PC-3 (cell line): ENCODE results near the gene SELPLG. TPM values are rescaled to one million over a fixed set of nuclear protein-coding genes. Genes with fewer than 3 reads are reported as not detected.

Experiments
- ATAC-seq: fragments of 200-7000 bp; cut with Tn5 transposase; 2 replicates; pipeline ENCODE4 v1.9.1; 2020; ENCODE audit warnings: mild to moderate bottlenecking, moderate library complexity
- BruUV-seq: library from RNA; stranded (reverse); fragments of 400-500 nt; replicated peaks from 2 replicates; lab custom pipeline; 2021; lab: Mats Ljungman, UMichigan
- CTCF ChIA-PET: fragments of 300-600 bp; sonication (Branson Sonifier 250); formaldehyde crosslinking; loops from one replicate; lab custom pipeline; 2022; ENCODE audit warnings: antibody characterized with exemption; lab: Charles Lee
- POLR2A ChIA-PET: fragments of 300-600 bp; sonication (Branson Sonifier 250); formaldehyde crosslinking; loops from one replicate; lab custom pipeline; 2022; ENCODE audit warnings: antibody characterized with exemption; ENCODE audit not compliant: unreplicated experiment; lab: Charles Lee
- DNase-seq: peaks from one replicate; pipeline ENCODE4 v3.0.0-alpha.2; 2015
- H2AFZ ChIP-seq: fragments of 300-600 bp; sonication (generic); 2 replicates; pipeline ENCODE4 v1.6.0; 2016; ENCODE audit warnings: antibody characterized with exemption, low read length
- H3F3A ChIP-seq: fragments of 300-600 bp; sonication (generic); one replicate; pipeline ENCODE4 v1.6.0; 2017; ENCODE audit warnings: antibody characterized with exemption, low read length, control low read depth, mild to moderate bottlenecking; ENCODE audit not compliant: unreplicated experiment
- H3K27ac ChIP-seq: fragments of 300-600 bp; sonication (generic); 2 replicates; pipeline ENCODE4 v1.5.1; 2016; ENCODE audit warnings: mild to moderate bottlenecking, low read length
- H3K27me3 ChIP-seq: fragments of 300-600 bp; sonication (generic); 2 replicates; pipeline ENCODE4 v1.6.1; 2016; ENCODE audit warnings: low read length, mixed read lengths
- H3K36me3 ChIP-seq: fragments of 300-600 bp; sonication (generic); 2 replicates; pipeline ENCODE4 v1.6.1; 2016; ENCODE audit warnings: low read depth, mixed run types, low read length, mixed read lengths
- H3K4me1 ChIP-seq: fragments of 300-600 bp; sonication (generic); 2 replicates; pipeline ENCODE4 v1.5.1; 2016; ENCODE audit warnings: low read length; ENCODE audit not compliant: insufficient read depth
- H3K4me2 ChIP-seq: fragments of 300-600 bp; sonication (generic); 2 replicates; pipeline ENCODE4 v1.6.0; 2016; ENCODE audit warnings: low read length
- H3K4me3 ChIP-seq: fragments of 300-600 bp; sonication (generic); 2 replicates; pipeline ENCODE4 v1.5.1; 2016; ENCODE audit warnings: mild to moderate bottlenecking, low read length, mixed read lengths
- H3K79me2 ChIP-seq: fragments of 300-600 bp; sonication (generic); 2 replicates; pipeline ENCODE4 v1.6.1; 2017; ENCODE audit warnings: low read length, mixed read lengths
- H3K9ac ChIP-seq: fragments of 300-600 bp; sonication (generic); 2 replicates; pipeline ENCODE4 v1.6.0; 2016; ENCODE audit warnings: mild to moderate bottlenecking, low read length
- H3K9me2 ChIP-seq: fragments of 300-600 bp; sonication (generic); replicated peaks from 2 replicates; pipeline ENCODE4 v1.6.1; 2016; ENCODE audit warnings: mixed run types, low read length, mixed read lengths
- H3K9me3 ChIP-seq: fragments of 300-600 bp; sonication (generic); 2 replicates; pipeline ENCODE4 v1.6.1; 2016; ENCODE audit warnings: low read length, mixed read lengths
- H4K20me1 ChIP-seq: fragments of 300-600 bp; sonication (generic); 2 replicates; pipeline ENCODE4 v1.6.1; 2016; ENCODE audit warnings: low read length, mixed read lengths
- EZH2 ChIP-seq: fragments of 300-600 bp; sonication (generic); IDR thresholded peaks from one replicate; pipeline ENCODE4 v1.6.1; 2017; ENCODE audit warnings: antibody characterized with exemption, mild to moderate bottlenecking, low read length; ENCODE audit not compliant: unreplicated experiment
- EZH2phosphoT487 ChIP-seq: fragments of 300-600 bp; sonication (generic); IDR thresholded peaks from 2 replicates; pipeline ENCODE4 v1.6.1; 2018; ENCODE audit warnings: mild to moderate bottlenecking, antibody characterized with exemption, low read length, borderline replicate concordance
- intact Hi-C: fragments of 100-400 bp; cut with micrococcal nuclease; formaldehyde crosslinking; loops from 2 replicates; pipeline ENCODE4 v1.9.0; 2023
- total RNA-seq: library from RNA; depleted of rRNA; stranded (reverse); fragments of >200 nt; gene quantifications from 2 replicates; pipeline ENCODE4 v1.2.3, GENCODE V29; 2014
- TF ChIP-seq, protein P1 (sequence below): fragments of 300-600 bp; sonication (generic); conservative IDR thresholded peaks from 2 replicates; pipeline ENCODE4 v1.5.1; 2017; ENCODE audit warnings: antibody characterized with exemption, low read depth, mild to moderate bottlenecking, low read length

Gene SELPLG
- total RNA-seq, 1 experiment from 2014 or later: 0.73 TPM

DNA sequence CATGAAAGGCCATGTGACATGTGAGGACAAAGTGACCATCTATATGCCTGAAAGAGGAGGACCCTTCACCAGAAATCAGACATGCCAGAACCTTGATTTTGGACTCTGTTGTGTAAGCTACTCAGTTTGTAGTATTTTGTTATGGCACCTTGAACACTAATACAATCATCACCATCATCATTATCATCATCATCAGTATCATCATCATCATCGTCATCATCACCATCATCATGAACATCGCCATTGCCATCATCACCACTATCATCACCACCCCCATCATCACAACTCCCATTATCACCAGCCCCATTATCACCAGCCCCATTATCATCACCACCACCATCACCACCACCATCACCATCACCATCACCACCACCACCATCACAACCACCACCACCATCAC lies 55.4 kb downstream of the SELPLG start:
- H2AFZ ChIP-seq: no peak overlapping the region
- ATAC-seq (no peak), DNase-seq (no peak)
- H3K9ac ChIP-seq: no peak overlapping the region
- no peak overlapping the region for H3K4me2 ChIP-seq
- no peaks in the 10 kb centered on the region for H3K27me3 ChIP-seq
- H3K9me2 ChIP-seq: no peaks in the 10 kb centered on the region
- no peaks in the 10 kb centered on the region for H3K4me1 ChIP-seq
- H3F3A ChIP-seq: no peaks in the 10 kb centered on the region
- no peak overlapping the region for H3K4me3 ChIP-seq
- POLR2A ChIA-PET: no interaction called here
- no peaks in the 10 kb centered on the region for H3K9me3 ChIP-seq
- TF ChIP-seq EZH2phosphoT487 (no peak), EZH2 (no peak)
- TF ChIP-seq, protein P1, sequence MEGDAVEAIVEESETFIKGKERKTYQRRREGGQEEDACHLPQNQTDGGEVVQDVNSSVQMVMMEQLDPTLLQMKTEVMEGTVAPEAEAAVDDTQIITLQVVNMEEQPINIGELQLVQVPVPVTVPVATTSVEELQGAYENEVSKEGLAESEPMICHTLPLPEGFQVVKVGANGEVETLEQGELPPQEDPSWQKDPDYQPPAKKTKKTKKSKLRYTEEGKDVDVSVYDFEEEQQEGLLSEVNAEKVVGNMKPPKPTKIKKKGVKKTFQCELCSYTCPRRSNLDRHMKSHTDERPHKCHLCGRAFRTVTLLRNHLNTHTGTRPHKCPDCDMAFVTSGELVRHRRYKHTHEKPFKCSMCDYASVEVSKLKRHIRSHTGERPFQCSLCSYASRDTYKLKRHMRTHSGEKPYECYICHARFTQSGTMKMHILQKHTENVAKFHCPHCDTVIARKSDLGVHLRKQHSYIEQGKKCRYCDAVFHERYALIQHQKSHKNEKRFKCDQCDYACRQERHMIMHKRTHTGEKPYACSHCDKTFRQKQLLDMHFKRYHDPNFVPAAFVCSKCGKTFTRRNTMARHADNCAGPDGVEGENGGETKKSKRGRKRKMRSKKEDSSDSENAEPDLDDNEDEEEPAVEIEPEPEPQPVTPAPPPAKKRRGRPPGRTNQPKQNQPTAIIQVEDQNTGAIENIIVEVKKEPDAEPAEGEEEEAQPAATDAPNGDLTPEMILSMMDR: no peak
- intact Hi-C loops: no loop called here
- no peak overlapping the region for H3K27ac ChIP-seq
- no peaks in the 10 kb centered on the region for H3K36me3 ChIP-seq
- BruUV-seq: no TSS peak
- no peaks in the 10 kb centered on the region for H3K79me2 ChIP-seq
- H4K20me1 ChIP-seq: no peaks in the 10 kb centered on the region
- CTCF ChIA-PET: no interaction called here

DNA sequence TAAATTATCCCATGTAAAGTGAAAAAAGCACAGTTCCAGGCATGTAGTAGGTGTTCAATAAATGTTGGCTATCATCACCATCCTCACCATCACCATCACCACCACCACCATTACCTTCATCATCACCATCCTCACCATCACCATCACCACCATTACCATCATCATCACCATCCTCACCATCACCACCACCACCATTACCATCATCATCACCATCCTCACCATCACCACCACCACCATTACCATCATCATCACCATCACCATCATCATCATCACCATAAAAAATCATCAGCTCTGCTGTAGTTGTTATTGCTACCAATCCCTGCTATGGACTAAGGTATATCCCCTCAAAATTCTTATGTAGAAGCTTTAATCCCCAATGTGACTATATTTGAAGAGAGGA lies 56.2 kb downstream of the SELPLG start:
- H3K4me3 ChIP-seq: no peak overlapping the region
- no peaks in the 10 kb centered on the region for H3F3A ChIP-seq
- no peaks in the 10 kb centered on the region for H3K9me3 ChIP-seq
- ChIA-PET CTCF (no interaction called here), POLR2A (no interaction called here)
- H3K9me2 ChIP-seq: no peaks in the 10 kb centered on the region
- no peak overlapping the region for H3K4me2 ChIP-seq
- no peak overlapping the region for H3K27ac ChIP-seq
- no peaks in the 10 kb centered on the region for H3K4me1 ChIP-seq
- no peak overlapping the region for H3K9ac ChIP-seq
- intact Hi-C loops: no loop called here
- no peaks in the 10 kb centered on the region for H3K27me3 ChIP-seq
- H4K20me1 ChIP-seq: no peaks in the 10 kb centered on the region
- no peak for ATAC-seq
- H2AFZ ChIP-seq: no peak overlapping the region
- no TSS peak for BruUV-seq
- no peaks in the 10 kb centered on the region for H3K79me2 ChIP-seq
- no peaks in the 10 kb centered on the region for H3K36me3 ChIP-seq
- DNase-seq: no peak
- TF ChIP-seq, protein P1: no peak
- TF ChIP-seq EZH2phosphoT487 (no peak), EZH2 (no peak)

DNA sequence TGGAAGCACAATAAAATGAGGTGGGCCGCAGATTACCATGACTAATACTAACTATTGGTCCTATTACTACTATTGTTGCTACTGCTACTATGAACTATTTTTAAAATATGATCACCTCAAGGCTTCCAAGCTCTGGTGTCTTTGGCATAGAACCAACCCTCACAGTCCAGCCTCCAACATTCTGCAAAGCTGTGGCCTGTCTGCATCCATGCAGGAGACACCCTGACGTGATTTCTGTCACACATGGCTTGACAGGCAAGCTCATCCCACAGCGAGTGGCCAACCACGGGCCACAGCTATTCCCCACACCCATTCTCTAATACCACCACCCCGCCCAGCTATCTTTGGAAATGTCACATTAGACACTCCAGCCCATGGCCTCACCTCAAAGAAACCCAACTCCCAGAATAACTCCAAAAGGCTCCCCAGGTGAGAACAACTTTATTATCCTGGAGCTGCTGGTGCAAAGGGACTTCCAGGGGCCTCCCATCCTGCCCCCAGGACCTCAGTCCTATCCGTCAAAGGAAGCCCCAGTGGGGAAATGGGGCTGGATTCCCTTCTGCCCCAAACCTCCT lies 56.9 kb downstream of the SELPLG start:
- no peak overlapping the region for H3K9ac ChIP-seq
- no peaks in the 10 kb centered on the region for H3K9me3 ChIP-seq
- H3F3A ChIP-seq: no peaks in the 10 kb centered on the region
- no peaks in the 10 kb centered on the region for H3K9me2 ChIP-seq
- H2AFZ ChIP-seq: no peak overlapping the region
- intact Hi-C loops: no loop called here
- H3K27ac ChIP-seq: no peak overlapping the region
- H3K27me3 ChIP-seq: no peaks in the 10 kb centered on the region
- H3K4me1 ChIP-seq: no peaks in the 10 kb centered on the region
- no peaks in the 10 kb centered on the region for H3K79me2 ChIP-seq
- no TSS peak for BruUV-seq
- no peaks in the 10 kb centered on the region for H4K20me1 ChIP-seq
- H3K4me2 ChIP-seq: no peak overlapping the region
- no peaks in the 10 kb centered on the region for H3K36me3 ChIP-seq
- CTCF ChIA-PET: no interaction called here
- H3K4me3 ChIP-seq: no peak overlapping the region
- POLR2A ChIA-PET: interaction anchor here (0.5 kb wide), 1 partner anchor 175 kb away, joined by 4 read pairs; no protein-coding TSS in a partner anchor
- ATAC-seq (no peak), DNase-seq (no peak)
- TF ChIP-seq EZH2phosphoT487 (no peak), EZH2 (no peak)
- TF ChIP-seq, protein P1: no peak
